ENCODE measurements around the gene FBXL5. TPM values are rescaled to one million over a fixed set of nuclear protein-coding genes. Genes with fewer than 3 reads are reported as not detected.
A peak's percentile ranks its signal among the peaks of the same experiment; 100 is the strongest.

Gene FBXL5
- total and polyA plus RNA-seq, 2 of the 13 experiments (the other 11 are each of a cell fraction or from before 2014, with no cell fraction given), result 17.4 to 45.3 TPM

- TF ChIP-seq, protein P1, sequence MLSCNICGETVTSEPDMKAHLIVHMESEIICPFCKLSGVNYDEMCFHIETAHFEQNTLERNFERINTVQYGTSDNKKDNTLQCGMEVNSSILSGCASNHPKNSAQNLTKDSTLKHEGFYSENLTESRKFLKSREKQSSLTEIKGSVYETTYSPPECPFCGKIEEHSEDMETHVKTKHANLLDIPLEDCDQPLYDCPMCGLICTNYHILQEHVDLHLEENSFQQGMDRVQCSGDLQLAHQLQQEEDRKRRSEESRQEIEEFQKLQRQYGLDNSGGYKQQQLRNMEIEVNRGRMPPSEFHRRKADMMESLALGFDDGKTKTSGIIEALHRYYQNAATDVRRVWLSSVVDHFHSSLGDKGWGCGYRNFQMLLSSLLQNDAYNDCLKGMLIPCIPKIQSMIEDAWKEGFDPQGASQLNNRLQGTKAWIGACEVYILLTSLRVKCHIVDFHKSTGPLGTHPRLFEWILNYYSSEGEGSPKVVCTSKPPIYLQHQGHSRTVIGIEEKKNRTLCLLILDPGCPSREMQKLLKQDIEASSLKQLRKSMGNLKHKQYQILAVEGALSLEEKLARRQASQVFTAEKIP (CRISPR knock-in tag; IDR thresholded peaks at IDR 0.05; ENCODE audit: borderline replicate concordance), result no peak
- no peak for TF ChIP-seq PBX3 (CRISPR knock-in tag; IDR thresholded peaks at IDR 0.05; ENCODE audit: borderline replicate concordance)
- TF ChIP-seq ZNF282 (IDR thresholded peaks at IDR 0.05; ENCODE audit: partially characterized antibody), result no peak
- no peak for TF ChIP-seq RXRB (CRISPR knock-in tag; IDR thresholded peaks at IDR 0.05; ENCODE audit: borderline replicate concordance)
- no peak for TF ChIP-seq ZBTB49 (CRISPR knock-in tag; IDR thresholded peaks at IDR 0.05; ENCODE audit: borderline replicate concordance)
- no peak for TF ChIP-seq TEAD2 (CRISPR knock-in tag; IDR thresholded peaks at IDR 0.05)
- TF ChIP-seq NPAS2 (CRISPR knock-in tag; IDR thresholded peaks at IDR 0.05; ENCODE audit: borderline replicate concordance), result no peak
- TF ChIP-seq MAFK (conservative IDR thresholded peaks at IDR 0.05 in 1 of 2, IDR thresholded peaks at IDR 0.05 in 1 of 2; ENCODE audit: low read length in 2 of 2), result no peak
- TF ChIP-seq, protein P2, sequence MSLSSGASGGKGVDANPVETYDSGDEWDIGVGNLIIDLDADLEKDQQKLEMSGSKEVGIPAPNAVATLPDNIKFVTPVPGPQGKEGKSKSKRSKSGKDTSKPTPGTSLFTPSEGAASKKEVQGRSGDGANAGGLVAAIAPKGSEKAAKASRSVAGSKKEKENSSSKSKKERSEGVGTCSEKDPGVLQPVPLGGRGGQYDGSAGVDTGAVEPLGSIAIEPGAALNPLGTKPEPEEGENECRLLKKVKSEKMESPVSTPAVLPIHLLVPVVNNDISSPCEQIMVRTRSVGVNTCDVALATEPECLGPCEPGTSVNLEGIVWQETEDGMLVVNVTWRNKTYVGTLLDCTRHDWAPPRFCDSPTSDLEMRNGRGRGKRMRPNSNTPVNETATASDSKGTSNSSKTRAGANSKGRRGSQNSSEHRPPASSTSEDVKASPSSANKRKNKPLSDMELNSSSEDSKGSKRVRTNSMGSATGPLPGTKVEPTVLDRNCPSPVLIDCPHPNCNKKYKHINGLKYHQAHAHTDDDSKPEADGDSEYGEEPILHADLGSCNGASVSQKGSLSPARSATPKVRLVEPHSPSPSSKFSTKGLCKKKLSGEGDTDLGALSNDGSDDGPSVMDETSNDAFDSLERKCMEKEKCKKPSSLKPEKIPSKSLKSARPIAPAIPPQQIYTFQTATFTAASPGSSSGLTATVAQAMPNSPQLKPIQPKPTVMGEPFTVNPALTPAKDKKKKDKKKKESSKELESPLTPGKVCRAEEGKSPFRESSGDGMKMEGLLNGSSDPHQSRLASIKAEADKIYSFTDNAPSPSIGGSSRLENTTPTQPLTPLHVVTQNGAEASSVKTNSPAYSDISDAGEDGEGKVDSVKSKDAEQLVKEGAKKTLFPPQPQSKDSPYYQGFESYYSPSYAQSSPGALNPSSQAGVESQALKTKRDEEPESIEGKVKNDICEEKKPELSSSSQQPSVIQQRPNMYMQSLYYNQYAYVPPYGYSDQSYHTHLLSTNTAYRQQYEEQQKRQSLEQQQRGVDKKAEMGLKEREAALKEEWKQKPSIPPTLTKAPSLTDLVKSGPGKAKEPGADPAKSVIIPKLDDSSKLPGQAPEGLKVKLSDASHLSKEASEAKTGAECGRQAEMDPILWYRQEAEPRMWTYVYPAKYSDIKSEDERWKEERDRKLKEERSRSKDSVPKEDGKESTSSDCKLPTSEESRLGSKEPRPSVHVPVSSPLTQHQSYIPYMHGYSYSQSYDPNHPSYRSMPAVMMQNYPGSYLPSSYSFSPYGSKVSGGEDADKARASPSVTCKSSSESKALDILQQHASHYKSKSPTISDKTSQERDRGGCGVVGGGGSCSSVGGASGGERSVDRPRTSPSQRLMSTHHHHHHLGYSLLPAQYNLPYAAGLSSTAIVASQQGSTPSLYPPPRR (CRISPR knock-in tag; IDR thresholded peaks at IDR 0.05; ENCODE audit: borderline replicate concordance), result peak; percentile 37; the same call in 1 of the 2 replicates
- TF ChIP-seq BRF2 (CRISPR knock-in tag; IDR thresholded peaks at IDR 0.05), result peak; percentile 78; the same call in 1 of the 2 replicates
- TF ChIP-seq ELF1 (CRISPR knock-in tag; IDR thresholded peaks at IDR 0.05), result peak; percentile 95
- TF ChIP-seq, protein P3, sequence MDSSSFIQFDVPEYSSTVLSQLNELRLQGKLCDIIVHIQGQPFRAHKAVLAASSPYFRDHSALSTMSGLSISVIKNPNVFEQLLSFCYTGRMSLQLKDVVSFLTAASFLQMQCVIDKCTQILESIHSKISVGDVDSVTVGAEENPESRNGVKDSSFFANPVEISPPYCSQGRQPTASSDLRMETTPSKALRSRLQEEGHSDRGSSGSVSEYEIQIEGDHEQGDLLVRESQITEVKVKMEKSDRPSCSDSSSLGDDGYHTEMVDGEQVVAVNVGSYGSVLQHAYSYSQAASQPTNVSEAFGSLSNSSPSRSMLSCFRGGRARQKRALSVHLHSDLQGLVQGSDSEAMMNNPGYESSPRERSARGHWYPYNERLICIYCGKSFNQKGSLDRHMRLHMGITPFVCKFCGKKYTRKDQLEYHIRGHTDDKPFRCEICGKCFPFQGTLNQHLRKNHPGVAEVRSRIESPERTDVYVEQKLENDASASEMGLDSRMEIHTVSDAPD (CRISPR knock-in tag; IDR thresholded peaks at IDR 0.05), result 0 out of 2 replicates have a peak, but pooled peaks have one; percentile 80
- TF ChIP-seq, protein P4, sequence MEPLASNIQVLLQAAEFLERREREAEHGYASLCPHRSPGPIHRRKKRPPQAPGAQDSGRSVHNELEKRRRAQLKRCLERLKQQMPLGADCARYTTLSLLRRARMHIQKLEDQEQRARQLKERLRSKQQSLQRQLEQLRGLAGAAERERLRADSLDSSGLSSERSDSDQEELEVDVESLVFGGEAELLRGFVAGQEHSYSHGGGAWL (CRISPR knock-in tag; IDR thresholded peaks at IDR 0.05), result peak; percentile 71; the same call in 1 of the 2 replicates
Measured at GRCh38 chr4:15681372-15682241, 26.4 kb upstream of the FBXL5 start, which contains the start of gene FAM200B (continued).
